Stimulated activated CD4-positive, alpha-beta T cell treated with anti-CD3 and anti-CD28 coated beads, Interleukin-15, amount 100 ng/mL, for 1 hour (primary cell): Measurements from ENCODE around the gene DBR1.
"Not testable (repeated sequence)": the region's sequence is repeated elsewhere in the genome, so short reads cannot be mapped to it uniquely, and the experiment has no call there.

Source experiments
- DNase-seq, 2 donors: peaks; one replicate each; pipeline ENCODE4 v3.0.0-alpha.2; 2020; ENCODE audit warnings: low read depth in 1 of 2, low spot score in 1 of 2

The DBR1 gene

GRCh38 chr3:138187296-138188012 is 12.7 kb upstream of the DBR1 start, which contains the start of gene ARMC8:
TSS of gene ARMC8 (plus strand) at chr3:138187301. CDS start at chr3:138187555, 254 bp downstream.
- no peak for DNase-seq

GRCh38 chr3:138186803-138187295 is 12.1 kb upstream of the DBR1 start:
- peak; percentile 73 to 85 for DNase-seq

- DNase-seq = no peak
Measured at GRCh38 chr3:138186221-138186620, 11.5 kb upstream of the DBR1 start.

DNA sequence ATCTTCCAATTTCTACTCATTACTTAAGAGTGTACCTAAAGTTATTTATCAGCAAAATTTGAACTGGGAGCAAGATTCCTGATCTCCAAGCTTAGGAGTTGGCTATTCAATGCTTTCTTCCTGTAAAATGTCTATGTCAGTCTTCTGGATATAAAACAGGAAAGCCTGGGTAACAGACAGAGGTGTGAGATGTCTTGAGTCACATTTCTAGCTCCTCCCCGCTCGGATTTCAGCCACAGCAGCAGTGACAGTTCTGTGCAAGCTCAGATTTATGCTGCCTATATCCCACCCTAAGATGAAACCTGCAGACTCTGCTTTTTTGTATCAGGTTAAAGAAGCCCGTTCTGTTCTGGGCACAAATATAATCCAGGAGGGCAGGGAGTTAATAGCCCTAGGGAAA is 10.3 kb upstream of the DBR1 start:
- DNase-seq = no peak

DNA sequence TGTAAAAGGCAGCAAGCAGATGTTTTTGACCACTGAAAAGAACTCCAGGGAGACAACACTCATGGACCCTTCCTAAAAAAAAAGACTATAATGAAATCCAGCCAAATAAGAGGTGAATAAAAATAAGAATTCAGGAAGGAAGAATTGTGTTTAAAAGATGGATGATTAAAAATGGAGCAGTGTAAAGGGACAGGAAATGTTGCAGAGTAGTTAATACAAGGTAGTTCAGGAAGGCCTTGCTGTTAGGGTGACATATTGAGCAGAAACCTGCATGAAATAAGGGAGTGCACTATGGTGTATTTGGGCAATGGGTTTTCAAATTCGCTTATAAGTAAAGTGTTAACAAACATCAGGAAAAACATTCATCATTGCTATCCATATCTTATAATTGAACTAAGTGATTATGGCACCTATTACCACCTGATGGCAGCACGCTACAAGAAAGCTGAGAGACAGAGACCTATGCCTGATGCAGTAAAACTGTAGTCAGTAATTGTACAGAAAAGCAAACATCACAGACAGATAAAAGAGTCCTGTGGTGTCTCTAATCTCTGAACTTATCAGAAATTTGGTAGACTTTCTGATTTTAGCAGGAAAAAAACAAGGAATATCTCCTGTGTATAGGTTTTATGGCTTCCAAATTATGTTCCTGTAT is 5.8 kb upstream of the DBR1 start:
- DNase-seq = no peak

GRCh38 chr3:138173769-138174420 is 826 bp downstream of the DBR1 start:
- DNase-seq = no peak

DNA sequence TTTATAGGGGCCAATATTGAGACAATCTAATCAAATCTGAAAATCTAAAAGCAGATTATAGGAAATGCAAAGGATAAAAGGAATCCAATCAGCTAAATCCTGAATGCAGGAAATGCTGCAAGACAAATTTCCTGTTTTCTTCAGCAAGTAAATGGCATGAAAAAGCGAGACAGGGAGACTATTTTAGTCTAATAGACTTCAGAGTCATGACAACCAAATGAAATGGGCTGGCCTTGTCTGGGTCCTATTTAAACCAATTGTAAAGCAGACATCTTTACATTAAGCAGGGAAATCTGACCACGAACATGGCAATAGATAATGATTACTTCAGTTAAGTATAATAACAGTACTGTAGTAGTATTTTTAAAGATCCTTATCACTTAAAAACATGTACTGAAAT is 2.1 kb downstream of the DBR1 start:
- no peak for DNase-seq

GRCh38 chr3:138165061-138165460 is 9.7 kb downstream of the DBR1 start:
- DNase-seq = no peak

- no peak for DNase-seq
Measured at GRCh38 chr3:138157743-138158142, 17.0 kb downstream of the DBR1 start.

GRCh38 chr3:138154534-138154933 is 20.2 kb downstream of the DBR1 start:
- DNase-seq = no peak

DNA sequence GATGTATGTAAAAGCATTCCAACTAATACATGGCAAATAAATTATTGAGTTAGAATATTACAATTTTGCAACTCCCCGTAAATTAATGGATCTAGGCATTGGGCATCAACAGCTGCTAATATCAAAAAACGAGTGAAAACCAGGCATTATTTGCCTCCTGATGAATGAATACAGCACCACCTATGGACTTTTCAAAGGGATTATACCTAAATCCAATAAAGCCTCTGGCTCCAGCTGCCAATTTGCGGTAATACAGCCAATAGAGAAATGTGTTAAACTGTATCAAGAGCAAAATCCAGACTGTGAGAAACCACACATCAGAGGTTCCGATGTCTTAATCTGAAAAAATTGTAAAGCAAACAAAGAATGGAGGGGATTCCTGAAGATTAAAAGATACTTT is 26.2 kb downstream of the DBR1 start:
- no peak for DNase-seq

- DNase-seq = not testable (repeated sequence)
Measured at GRCh38 chr3:138142181-138142580, 32.5 kb downstream of the DBR1 start.

DNA sequence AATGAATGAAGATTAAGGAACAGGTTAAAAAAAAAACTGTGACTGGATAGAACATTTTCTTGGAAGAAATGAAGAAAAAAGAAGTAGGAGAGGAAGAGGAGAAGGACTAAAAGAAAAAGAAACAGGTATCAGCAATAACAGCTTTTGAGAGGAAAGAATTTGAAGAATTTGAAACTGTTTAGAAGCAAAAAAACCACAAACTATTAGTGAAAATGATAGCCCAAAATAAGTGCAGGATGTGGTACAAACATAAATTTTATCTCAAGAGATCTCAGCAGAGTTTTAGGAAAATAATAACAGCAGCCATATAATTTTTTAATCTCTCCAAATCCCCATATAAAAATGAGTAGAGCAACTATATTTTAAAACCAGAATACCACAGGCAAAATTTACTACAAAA is 33.8 kb downstream of the DBR1 start:
- no peak for DNase-seq

- DNase-seq = no peak
Measured at GRCh38 chr3:138139691-138140090, 35.0 kb downstream of the DBR1 start.

- DNase-seq = no peak
Measured at GRCh38 chr3:138137861-138138260, 36.9 kb downstream of the DBR1 start.

- no peak for DNase-seq
Measured at GRCh38 chr3:138136201-138136600, 38.5 kb downstream of the DBR1 start.

DNA sequence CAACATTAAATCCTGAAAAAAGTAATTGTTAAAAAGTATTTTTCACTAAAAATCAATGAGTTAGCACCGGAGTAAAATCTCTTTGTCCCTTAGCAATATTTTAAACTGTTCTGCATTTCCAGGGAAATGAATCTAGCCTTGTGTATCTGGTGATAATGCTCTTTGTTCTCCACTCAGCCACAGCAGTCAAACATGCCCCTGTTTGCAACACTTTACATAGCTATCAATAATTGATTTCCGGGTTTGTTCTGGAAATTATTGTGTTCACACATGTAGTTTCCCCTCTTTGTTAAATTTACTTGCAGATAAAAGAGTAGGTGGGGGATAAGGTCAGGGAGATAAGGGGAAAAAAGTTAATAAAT is 38.9 kb downstream of the DBR1 start:
- no peak for DNase-seq

- no peak for DNase-seq
Measured at GRCh38 chr3:138135146-138135832, 39.4 kb downstream of the DBR1 start.

- no peak for DNase-seq
Measured at GRCh38 chr3:138132239-138132638, 42.5 kb downstream of the DBR1 start, which contains the start of gene A4GNT. TSS of gene A4GNT (minus strand) at chr3:138132390. CDS start at chr3:138131256, 1,134 bp downstream.

GRCh38 chr3:138127636-138128365 is 46.9 kb downstream of the DBR1 start:
- DNase-seq = no peak
